ENCODE results near the gene ZNF534.
"Not testable (repeated sequence)": the region's sequence is repeated elsewhere in the genome, so short reads cannot be mapped to it uniquely, and the experiment has no call there.

The ZNF534 gene

DNA sequence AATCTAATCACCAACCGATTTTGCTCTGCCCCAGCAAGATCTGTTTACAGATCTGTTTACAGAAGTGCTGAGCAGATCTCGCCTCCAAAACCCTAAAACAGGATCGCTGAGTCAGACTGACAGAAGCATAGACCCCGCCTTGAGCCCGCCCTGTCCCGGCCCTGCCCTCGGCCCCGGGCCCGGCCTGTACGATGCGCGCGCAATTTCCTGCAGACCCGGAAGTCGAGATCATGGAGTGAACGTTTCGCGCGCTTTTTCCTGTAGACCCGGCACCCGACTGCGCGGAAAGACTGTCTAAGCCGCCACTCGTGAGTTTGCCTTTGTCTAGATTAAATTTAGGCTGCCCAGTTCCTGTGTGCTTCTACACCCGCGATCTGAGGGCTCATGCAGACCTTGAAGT is at the start of gene ZNF534:
Gene ZNF534 (plus strand): TSS at position 212 of the 400 bp plus-strand sequence. CDS start 2,327 bp downstream, outside the sequence.
- DNase-seq, result no peak

GRCh38 chr19:52391135-52391534 is 37.8 kb upstream of the ZNF534 start:
- no peak for DNase-seq

- DNase-seq, result peak; percentile 93
These were observed 31.5 kb upstream of the ZNF534 start, which contains the start of gene ZNF528 for GRCh38 chr19:52397310-52398080. ZNF528 (plus strand) TSS chr19:52397849; CDS start chr19:52402014, 4,165 bp downstream.

- no peak for DNase-seq
These were observed 30.9 kb upstream of the ZNF534 start for GRCh38 chr19:52398081-52398441.

DNA sequence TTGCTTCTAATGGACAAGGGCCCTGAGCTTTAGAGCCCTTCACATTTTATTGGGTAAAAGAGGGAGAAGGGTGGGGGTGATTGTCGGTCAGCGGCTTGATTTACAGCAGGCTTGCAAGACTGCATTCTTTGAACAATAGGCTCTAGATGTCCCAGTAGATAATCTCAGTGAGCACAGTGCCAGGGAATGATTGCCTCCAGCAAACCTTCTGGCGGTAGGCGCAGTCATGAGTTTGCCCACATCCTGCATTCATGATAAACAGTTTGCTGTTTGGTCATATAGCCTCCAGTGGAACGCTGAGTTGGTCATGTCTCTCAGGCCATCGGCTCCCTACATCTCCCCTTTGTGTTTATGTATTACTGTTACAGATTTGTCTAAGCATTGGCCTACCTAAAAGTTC is 18.7 kb upstream of the ZNF534 start:
- no peak for DNase-seq

DNA sequence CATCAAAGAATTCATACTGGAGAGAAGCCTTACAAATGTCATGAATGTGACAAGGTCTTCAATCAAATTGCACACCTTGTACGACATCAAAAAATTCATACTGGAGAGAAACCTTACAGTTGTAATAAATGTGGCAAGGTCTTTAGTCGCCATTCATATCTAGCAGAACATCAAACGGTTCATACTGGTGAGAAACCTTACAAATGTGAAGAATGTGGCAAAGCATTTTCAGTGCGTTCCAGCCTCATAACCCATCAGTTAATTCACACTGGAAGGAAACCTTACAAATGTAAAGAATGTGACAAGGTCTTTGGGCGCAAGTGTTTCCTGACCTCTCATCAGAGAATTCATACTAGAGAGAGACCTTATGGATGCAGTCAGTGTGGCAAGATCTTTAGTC is 13.2 kb upstream of the ZNF534 start:
- no peak for DNase-seq

- no peak for DNase-seq
These were observed 13.2 kb downstream of the ZNF534 start for GRCh38 chr19:52442179-52442578.

DNA sequence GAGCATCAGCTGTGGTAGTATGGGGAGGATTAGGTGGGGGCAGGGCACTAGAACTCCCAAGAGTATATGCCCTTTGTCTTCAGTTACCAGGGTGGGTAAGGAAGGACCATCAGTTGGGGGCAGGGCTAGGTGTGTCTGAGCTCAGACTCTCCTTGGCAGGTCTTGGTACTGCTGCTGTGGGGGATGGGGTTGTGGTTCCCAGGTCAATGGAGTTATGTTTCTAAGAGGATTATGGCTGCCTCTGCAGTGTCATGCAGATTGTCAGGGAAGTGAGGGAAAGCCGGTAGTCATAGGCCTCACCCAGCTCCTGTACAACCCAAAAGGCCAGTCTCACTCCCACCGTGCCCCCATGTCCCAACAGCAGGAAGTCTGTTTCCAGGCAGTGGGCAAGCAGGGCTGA is 15.6 kb downstream of the ZNF534 start:
- no peak for DNase-seq

- DNase-seq, result no peak
These were observed 22.3 kb downstream of the ZNF534 start for GRCh38 chr19:52451241-52451640.

DNA sequence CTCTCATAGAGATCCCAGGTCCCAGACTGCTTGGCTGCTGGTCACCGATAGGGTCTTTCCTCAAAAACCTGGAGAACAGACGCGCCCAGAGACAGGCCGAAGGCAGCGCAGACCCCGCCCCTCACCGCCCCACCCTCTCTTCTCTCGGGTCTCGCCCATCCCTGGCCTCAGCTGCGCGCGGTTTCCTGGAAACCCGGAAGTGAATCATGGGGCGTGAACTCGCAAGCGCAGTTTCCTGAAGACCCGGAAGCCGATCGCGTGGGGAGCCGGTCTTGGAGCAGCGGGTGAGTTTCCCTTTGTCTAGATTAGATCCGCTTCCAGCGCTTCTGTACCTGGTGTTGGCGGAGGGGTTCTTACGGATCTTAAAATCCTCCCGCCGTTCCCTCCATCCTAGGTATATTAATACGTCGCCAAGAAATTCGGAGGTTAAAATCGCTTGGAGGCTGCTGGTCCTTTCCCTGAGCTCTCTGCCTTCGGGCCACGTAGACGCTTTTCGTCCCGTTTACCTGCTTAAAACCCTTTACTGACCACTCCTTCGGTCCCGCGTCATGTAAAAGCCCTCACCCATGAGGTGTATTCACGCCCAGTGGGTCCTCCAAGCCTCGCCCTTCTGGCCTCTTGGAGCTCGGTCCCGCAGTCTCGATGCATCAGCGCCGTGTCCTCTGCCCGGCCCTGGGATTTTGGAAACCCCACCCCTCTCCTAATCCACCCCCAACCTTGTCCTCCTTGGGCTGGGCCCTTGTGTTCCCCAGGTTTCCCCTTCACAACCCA is 24.6 kb downstream of the ZNF534 start, which contains the start of gene ZNF578:
Gene ZNF578 (plus strand): TSS at position 230 of the 771 bp plus-strand sequence. CDS start 48,293 bp downstream, outside the sequence.
- no peak for DNase-seq

- peak; percentile 64 for DNase-seq
These were observed 36.0 kb downstream of the ZNF534 start for GRCh38 chr19:52464798-52465470.

DNA sequence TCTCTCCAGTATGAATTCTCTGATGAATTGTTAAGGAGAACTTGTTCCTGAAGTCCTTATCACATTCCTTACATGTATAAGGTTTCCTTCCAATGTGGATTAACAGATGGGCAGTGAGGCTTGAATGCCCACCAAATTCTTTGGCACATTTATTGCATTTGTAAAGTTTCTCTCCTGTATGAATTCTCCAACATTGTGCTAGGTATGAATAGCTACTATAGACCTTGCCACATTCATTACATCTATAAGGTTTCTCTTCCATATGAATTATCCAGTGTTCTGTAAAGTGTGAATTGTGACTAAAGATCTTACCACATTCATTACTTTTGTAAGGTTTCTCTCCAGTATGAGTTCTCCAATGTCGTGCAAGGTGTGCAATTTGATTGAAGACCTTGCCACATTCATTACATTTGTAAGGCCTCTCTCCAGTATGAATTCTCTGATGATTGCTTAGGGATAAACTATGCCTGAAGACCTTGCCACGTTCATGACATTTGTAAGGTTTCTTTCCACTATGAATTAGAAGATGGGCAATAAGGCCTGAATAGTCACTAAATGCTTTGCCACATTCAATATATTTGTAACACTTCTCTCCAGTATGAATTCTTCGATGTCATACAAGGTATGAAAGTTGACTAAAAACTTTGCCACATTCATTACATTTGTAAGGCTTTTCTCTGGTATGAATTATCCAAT is 44.9 kb downstream of the ZNF534 start:
- DNase-seq, result no peak

DNA sequence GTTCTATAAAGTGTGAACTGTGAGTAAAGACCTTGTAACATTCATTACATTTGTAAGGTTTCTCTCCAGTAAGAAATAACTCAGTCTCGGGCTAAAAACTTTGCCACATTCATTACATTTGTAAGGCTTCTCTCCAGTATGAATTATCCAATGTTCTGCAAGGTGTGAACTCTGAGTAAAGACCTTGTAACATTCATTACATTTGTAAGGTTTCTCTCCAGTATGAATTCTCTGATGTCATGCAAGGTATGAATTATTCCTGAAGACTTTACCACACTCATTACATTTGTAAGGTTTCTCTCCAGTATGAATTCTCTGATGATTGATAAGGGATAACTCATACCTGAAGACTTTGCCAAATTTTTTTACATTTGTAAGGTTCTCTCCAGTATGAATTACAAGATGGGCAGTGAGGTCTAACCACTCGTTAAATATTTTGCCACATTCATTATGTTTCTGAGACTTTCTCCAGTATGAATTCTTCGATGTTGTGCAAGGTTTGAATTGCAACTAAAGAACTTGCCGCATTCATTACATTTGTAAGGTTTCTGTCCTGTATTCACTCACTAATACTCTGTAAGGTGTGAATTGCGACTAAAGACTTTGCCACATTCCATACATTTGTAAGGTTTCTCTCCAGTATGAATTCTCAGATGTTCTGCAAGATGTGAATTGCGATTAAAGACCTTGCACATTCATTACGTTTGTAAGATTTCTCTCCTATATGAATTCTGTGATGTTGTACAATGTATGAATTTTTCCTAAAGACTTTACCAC is 45.6 kb downstream of the ZNF534 start:
- no peak for DNase-seq

- DNase-seq, result not testable (repeated sequence)
These were observed 55.3 kb downstream of the ZNF534 start for GRCh38 chr19:52484111-52484743.

DNA sequence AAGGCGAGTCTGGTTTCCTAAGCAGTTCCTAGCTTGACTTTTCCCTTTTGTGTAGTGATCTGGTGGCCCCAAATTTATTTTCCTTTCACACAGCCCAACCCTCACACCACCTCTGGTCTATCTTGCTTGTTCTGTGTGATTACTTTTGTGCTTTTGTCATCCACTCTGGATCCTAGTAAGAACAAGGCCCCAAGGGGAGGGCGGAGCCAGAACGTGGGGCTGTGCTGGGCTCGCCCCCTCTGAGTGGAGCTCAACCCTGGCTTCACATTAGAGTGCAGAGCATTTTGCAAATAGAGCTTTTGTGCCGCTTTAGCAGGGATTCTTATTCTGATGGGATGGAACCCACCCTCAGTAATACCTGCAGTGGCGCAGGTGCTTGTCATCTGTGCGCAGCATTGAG is 56.1 kb downstream of the ZNF534 start:
- not testable (repeated sequence) for DNase-seq

- DNase-seq, result not testable (repeated sequence)
These were observed 56.8 kb downstream of the ZNF534 start for GRCh38 chr19:52485561-52486240.

DNA sequence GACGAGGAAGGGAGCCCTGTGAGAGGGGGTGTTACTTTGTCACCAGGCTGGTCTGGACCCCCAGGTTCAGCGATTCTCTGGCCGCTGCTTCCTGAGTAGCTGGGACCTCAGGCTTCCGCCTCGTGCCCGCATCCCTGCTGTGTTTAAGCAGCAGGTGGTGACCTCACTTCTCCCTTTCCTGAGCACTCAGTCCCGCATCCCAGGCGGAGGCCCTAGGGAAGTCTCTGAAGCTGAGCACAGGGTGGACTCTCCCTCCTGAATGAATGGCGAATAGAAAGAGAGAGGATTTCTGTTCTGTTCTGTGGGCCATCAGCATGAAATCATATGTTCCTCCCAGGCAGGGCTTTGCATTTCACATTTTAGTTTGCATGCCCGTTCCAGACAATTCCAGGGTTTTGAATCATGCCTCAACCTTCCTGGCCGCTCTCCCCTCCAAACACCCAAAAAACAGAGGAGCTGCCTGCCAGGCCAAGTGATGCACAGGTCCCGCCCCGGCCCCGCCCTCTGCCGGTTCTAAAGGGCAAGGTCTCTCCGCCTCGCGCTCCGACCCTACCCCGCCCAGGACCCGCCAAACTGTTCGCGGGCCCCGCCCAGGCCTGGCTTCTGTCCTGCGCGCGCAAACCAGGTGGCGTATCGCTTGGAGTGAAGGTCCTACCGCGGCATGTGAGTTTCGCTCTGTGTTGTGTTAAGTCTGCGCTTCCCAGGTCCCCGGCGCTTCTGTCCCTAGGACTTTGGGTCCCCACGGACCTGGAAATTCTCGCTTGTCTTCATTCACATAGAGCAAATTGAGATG is 63.4 kb downstream of the ZNF534 start:
- no peak for DNase-seq

DNA sequence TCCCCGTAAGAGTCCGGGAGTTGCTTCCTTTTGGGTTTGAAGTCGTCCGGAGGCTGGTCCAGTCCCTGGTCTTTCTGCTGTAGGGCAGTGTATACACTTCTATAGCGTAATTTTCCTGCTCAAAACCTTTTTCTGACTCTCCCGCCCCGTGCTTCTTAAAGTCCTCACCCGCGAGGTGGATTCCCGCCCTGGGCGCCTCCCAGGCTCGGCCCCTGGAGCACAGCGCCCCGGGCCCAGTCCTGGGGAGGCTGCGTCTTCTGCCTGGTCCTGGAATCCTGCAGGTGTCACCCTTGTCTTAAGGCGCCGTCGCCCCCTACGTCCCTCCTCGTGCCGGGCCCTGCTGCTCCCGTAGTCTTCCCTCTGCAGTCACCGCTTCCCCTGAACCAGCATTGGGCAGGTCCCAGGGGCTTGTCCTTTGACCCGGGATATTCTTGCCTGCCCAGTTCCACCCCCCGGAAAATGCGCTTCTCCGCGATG is 64.1 kb downstream of the ZNF534 start:
- DNase-seq, result no peak

DNA sequence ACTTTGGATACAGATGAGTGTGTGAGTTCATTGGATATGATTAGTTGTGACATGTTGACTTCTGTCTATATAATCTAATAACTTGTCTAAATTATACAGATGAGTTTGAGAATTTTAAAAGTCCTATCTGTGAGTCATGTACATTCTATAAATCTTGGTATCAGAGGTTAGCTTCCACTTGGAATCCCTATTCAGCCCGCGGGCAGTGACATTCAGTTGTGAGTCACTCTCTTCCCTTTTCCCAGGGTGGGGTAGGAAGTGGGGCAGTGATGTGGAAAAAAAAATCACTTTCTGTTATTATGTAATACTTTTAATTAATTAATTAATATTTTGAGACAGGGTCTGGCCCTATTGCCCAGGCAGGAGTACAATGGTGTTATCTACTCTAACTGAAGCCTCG is 65.6 kb downstream of the ZNF534 start:
- no peak for DNase-seq

GRCh38 chr19:52498571-52498970 is 69.6 kb downstream of the ZNF534 start:
- no peak for DNase-seq

Data from COR-L47 (cell line).